ENCODE measurements around the gene PDE4B.

Gene PDE4B

DNA sequence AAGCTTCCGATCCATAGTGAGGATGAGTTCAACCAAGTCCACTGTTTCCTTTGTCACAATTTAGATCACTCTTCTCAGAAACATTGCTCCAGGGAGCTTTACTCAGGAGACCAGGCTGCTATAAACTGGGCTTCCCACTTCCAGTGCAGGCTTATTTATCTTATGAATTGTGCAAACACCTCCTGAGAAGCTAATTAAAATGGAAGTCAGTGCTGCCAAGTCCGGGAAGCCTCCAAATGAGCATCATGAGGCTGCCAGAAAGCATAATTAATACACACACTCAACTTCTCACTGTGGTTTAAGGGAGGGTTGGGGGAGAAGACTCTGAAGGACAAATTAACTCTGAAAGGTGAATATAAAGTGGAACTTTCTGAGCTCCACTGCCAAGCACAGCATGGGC lies 596.2 kb downstream of the PDE4B start:
- H3K27ac ChIP-seq, result peak overlapping the region; percentile 62
- TF ChIP-seq, protein P1, sequence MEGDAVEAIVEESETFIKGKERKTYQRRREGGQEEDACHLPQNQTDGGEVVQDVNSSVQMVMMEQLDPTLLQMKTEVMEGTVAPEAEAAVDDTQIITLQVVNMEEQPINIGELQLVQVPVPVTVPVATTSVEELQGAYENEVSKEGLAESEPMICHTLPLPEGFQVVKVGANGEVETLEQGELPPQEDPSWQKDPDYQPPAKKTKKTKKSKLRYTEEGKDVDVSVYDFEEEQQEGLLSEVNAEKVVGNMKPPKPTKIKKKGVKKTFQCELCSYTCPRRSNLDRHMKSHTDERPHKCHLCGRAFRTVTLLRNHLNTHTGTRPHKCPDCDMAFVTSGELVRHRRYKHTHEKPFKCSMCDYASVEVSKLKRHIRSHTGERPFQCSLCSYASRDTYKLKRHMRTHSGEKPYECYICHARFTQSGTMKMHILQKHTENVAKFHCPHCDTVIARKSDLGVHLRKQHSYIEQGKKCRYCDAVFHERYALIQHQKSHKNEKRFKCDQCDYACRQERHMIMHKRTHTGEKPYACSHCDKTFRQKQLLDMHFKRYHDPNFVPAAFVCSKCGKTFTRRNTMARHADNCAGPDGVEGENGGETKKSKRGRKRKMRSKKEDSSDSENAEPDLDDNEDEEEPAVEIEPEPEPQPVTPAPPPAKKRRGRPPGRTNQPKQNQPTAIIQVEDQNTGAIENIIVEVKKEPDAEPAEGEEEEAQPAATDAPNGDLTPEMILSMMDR (conservative IDR thresholded peaks at IDR 0.05), result no peak

GRCh38 chr1:66393586-66394287 lies 601.0 kb downstream of the PDE4B start:
- no peak overlapping the region for H3K27ac ChIP-seq
- TF ChIP-seq, protein P1 (conservative IDR thresholded peaks at IDR 0.05), result no peak

- TF ChIP-seq, protein P1 (conservative IDR thresholded peaks at IDR 0.05), result no peak
- no peak overlapping the region for H3K27ac ChIP-seq
These were observed 601.9 kb downstream of the PDE4B start for GRCh38 chr1:66394603-66395002.

- TF ChIP-seq, protein P1 (conservative IDR thresholded peaks at IDR 0.05), result no peak
- no peak overlapping the region for H3K27ac ChIP-seq
These were observed 602.7 kb downstream of the PDE4B start for GRCh38 chr1:66395202-66396061.

- no peak overlapping the region for H3K27ac ChIP-seq
- TF ChIP-seq, protein P1 (conservative IDR thresholded peaks at IDR 0.05), result no peak
These were observed 603.7 kb downstream of the PDE4B start for GRCh38 chr1:66396212-66396890.

DNA sequence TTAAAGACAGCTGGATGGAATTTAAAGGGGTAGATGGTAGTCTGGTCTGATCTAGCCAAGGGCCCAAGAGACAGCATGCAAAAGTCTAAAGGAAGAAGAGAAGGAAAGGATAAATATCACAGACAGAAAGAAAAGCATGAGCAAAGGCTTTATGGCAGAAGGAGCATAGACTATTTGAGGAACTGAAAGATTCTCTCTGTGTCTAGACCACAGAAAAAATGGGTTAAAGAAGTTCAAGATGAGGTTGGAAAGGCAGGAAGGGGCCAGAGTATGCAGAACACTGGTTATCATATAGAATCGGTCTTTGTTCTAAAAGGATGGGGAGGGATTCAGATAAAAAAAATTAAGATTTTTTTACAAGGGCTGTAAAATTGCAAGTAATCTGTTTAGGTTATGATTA lies 604.5 kb downstream of the PDE4B start:
- H3K27ac ChIP-seq, result no peak overlapping the region
- TF ChIP-seq, protein P1 (conservative IDR thresholded peaks at IDR 0.05), result no peak

All from VCaP (cell line).